GM19372 (cell line): ENCODE data around the gene GRAMD4.

Experiments used
- ATAC-seq: cut with Tn5 transposase; IDR thresholded peaks from one replicate; pipeline ENCODE4 v1.9.1; 2021; ENCODE audit warnings: mild to moderate bottlenecking, low read depth, moderate library complexity; ENCODE audit not compliant: unreplicated experiment

GRAMD4 gene

DNA sequence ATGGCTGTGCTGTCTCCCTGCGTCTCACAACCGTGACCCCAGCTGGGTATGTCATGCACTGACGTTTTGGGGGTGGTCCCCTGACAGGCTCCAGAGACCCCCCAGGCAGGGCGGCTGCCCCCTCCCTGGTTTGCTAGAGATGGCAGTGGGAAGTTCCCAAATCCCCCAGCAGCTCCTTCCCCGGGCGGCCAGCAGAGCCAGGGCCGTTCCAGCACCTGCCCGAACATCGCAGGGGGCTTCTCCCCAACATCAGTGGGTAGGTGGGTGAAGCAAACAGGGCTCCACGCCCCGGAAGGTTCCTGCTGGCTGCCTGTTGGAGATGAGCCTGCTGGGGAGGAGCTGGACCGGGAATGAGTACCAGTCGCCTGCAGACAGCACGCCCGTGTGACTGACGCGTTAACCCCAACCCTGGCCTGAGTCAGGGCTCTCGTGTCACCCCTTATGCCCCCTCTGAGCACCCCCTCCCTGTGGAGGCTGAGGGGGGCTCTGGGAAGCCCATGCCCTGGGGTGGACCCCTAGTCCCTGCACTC lies 45.6 kb downstream of the GRAMD4 start:
- no peak for ATAC-seq

DNA sequence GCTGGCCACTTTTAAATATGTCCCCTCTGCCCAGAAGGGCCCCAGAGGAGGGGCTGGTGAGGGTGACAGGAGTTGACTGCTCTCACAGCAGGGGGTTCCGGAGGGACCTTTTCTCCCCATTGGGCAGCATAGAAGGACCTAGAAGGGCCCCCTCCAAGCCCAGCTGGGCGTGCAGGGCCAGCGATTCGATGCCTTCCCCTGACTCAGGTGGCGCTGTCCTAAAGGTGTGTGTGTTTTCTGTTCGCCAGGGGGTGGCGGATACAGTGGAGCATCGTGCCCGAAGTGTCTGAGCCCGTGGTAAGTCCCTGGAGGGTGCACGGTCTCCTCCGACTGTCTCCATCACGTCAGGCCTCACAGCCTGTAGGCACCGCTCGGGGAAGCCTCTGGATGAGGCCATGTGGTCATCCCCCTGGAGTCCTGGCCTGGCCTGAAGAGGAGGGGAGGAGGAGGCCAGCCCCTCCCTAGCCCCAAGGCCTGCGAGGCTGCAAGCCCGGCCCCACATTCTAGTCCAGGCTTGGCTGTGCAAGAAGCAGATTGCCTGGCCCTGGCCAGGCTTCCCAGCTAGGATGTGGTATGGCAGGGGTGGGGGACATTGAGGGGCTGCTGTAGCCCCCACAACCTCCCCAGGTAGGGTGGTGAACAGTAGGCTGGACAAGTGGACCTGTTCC lies 46.5 kb downstream of the GRAMD4 start:
- no peak for ATAC-seq

DNA sequence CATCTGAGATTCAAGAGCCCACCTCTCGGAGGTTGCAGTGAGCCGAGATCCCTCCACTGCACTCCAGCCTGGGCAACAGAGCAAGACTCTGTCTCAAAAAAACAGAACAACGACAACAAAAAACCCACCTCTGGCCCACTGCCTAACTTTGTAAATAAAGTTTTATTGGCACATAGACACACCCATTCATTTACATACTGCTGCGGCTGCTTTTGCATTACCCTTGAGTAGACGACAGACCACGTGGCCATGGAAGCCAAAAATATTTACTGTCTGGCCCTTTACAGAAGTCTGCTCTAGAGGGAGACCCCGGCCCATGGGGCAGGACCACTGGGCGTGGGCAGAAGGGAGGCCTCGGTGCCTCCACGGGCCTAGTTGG lies 47.0 kb downstream of the GRAMD4 start:
- ATAC-seq, result no peak

DNA sequence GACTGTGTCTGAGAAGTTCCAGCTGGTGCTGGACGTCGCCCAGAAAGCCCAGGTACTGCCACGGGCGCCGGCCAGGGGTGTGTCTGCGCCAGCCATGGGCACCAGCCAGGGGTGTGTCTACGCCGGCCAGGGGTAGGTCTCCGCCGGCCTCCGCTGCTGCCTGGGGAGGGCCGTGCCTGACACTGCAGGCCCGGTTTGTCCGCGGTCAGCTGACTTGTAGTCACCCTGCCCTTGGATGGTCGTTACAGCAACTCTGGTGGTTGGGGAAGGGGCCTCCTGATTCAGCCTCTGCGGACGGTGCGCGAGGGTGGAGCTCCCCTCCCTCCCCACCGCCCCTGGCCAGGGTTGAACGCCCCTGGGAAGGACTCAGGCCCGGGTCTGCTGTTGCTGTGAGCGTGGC lies 47.9 kb downstream of the GRAMD4 start:
- ATAC-seq, result no peak

DNA sequence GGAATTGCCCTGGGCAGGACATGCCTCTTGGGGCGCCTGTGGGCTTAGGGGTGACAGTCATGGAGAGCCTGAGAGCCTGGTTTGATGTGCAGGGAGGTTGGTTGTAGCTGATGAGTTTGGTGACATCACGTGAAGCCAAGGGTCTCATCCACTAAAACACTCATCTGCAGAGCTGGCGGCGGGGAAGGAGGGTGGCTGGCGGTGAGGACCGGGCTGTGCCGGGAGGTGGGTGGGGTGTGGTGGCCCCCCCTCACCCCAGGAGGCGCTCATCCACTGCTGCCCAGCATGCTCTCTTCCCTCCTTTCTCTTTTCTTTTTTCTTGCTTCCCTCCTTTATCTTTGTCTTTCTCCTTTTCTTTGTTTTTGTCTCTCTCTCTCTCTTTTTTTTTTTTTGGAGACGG lies 49.0 kb downstream of the GRAMD4 start:
- ATAC-seq, result no peak

DNA sequence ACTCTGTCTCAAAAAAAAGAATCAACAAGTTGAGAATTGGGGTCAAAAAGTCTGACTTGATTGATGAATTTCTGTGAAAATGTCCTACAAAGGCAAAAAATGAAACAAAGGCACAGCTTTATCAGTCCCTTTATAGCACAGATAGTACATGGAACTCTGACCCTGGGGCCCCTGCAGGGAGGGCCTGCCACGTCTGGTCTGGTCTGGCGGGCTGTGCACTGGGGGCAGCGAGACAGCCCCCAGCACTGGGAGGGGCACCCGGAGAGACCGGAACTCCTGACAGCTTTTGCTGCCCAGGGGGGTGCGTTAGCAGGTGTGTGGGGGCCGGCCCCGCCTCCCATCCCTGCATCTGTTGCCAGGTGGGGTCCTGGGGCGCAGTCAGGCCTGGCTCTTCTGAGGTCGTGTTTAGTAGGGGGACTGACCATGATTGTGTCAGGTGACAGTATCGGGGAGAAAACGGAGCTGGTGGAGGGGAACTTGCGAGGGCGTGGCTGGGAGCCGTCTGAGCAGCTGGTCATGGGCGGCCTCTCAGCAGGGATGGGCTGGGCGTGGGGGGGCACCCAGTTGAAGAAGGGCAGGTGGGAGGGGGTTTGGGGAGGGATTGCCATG lies 51.7 kb downstream of the GRAMD4 start:
- ATAC-seq, result no peak

DNA sequence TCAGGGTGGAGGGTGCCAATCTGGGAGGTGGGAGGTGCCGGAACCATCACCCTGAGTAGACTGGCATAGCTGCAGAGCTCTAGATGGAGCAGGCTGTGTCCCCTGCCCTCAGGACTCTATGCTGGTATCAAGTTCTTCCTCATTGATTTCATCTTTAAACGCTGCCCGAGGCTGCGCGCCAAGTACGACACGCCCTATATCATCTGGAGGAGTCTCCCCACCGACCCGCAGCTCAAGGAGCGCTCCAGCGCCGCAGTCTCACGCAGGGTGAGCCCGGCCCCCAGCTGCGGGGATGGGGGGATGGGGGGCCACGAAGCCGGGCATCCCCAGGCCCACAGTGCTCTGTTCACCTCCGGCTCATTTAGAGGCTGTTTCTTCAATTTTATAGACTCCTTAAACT lies 52.5 kb downstream of the GRAMD4 start:
- no peak for ATAC-seq

DNA sequence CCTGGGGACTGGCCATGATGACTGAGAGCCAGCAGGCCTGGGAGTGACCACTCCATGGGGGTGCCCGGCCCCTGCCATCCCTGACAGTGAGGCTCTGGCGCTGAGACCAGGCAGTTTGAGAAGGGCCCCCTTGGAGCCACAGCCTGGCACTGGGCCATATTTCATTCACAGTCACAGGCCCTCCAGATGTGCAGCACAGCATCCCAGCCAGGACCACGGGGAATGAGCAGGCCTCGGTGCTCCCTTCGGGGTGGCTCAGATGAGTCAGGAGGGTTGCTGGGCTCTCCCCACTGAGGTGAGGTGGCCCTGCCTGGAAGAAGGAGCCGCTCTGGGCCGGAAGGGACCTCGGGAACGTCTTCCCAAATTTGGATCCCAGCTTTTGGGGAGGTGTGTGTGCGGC lies 53.0 kb downstream of the GRAMD4 start:
- no peak for ATAC-seq

DNA sequence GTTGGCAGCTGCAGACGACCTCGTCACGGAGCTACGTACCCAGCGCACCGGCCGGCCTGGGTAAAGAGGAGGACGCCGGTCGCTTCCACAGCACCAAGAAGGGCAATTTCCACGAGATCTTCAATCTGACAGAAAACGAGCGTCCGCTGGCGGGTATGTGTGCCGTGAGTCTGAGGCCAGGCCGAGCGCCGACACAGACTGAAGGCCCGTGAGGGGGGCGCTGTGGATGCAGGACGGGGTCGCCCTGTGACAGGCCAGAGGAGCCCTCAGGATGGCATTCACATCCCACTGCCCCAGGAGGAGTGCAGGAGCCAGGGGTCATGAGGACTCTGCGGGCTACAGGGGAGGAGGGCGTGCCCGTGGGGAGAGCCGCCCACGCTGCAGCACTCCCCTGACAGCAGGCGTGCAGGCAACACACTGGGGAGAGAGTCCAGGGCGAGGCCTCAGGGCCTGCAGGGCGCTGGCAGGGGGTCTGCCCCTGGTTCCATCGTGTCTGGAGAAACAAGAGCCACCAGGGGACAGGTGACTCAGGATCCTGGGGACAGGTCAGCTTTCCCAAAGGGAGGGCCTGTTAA lies 53.6 kb downstream of the GRAMD4 start:
- no peak for ATAC-seq

DNA sequence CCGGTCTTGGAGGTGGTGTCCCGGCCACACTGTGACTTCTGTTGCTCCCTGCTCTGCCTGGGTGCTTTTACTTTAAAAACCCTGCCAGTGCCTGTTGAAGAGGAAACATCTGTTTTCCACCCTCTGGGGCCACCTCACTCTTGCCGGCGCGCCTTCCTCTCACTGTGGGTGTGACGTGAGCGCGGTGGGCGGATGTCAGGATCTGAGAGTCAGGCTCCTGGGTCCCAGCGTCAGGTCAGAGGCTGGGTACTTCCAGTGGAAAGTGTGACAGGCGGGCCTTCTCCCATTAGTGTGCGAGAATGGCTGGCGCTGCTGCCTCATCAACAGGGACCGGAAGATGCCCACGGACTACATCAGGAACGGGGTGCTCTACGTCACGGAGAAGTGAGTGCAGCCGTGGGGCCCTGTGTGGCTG lies 54.2 kb downstream of the GRAMD4 start:
- ATAC-seq, result no peak

DNA sequence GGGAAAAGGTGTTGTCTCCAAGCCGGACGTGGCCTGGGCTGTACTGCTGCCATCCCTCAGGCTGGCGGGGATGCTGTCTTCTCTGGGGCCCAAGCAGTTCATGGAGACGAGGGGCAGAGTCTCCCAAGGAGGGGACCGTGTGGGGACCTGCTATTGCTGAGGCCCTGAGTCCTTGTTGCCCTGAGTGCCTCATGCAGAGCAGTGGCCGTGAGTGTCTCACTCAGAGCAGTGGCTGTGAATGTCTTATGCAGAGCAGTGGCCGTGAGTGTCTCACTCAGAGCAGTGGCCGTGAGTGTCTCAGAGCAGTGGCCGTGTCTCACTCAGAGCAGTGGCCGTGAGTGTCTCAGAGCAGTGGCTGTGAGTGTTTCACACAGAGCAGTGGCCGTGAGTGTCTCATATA lies 54.7 kb downstream of the GRAMD4 start:
- no peak for ATAC-seq

DNA sequence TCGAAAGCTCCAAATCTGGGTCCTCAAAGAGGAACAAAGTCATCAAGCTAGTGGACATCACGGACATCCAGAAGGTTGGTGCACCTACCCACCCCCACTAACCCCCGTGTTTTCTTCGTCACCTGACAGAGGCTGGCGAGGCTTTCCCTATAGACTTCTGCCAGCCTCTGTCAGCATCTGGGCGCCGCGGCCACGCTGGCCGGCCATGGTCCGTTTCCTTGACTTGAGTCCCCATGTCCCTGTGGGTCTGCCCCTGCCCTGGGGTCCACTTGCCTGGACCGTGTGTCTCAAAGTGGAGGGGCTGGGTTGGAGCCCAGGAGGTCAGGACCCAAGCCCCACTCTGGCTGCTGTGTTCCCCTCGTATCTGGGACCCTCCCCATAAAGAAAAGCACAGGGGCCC lies 55.3 kb downstream of the GRAMD4 start:
- ATAC-seq, result no peak

DNA sequence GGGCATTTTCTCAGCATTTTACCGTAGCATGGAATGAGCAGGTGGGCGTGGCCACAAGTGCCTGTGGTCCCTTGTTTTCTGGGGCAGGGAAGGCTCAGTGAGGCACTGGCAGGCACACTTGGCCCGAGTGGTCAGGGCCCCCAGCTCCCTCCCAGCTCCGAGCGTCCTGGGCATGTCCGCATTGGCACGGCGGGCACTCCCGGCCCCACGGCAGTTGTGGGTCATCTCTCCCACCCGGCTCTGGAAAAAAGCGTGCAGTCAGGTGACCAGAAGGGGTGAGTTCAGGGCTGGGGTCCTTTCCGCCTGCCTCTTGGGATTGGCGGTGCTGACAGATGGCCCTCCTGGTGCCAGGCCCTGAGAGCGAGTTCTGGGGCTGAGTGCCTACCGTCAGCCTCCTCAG lies 55.8 kb downstream of the GRAMD4 start:
- ATAC-seq, result no peak

DNA sequence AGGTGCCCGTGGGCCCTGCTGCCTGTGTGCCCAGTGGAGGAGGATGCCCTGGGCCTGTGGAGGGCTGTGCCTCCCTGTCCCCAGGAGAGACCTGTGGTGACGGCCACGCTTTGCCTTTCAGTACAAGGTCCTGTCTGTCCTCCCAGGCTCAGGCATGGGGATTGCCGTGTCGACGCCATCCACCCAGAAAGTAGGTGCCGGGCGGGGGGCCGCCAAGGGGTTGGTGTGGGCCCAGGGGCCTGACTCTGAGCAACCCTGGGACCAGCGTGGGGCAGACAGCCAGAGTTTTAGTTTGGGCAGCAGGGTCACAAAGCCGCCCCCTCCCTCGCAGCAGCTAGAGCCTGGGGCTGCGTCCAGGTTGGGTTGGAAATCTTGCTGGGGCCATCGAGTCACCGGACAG lies 56.3 kb downstream of the GRAMD4 start:
- no peak for ATAC-seq

DNA sequence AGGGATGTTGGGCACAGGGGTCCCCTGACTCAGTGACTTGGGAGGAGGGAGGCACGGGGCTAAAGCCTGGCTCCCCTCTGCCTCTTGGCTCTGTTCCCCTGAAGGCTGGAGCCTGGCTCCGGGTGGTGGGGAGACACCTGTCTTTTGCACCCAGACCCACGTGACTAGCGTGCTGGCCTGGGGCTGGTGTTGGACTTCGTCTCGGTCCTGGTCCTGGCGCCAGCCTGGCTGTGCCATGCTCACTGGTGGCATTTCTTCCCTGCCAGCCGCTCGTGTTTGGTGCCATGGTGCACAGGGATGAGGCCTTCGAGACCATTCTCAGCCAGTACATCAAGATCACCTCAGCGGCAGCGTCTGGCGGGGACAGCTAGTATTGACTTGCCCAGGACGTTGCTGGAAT lies 56.7 kb downstream of the GRAMD4 start:
- ATAC-seq, result no peak

DNA sequence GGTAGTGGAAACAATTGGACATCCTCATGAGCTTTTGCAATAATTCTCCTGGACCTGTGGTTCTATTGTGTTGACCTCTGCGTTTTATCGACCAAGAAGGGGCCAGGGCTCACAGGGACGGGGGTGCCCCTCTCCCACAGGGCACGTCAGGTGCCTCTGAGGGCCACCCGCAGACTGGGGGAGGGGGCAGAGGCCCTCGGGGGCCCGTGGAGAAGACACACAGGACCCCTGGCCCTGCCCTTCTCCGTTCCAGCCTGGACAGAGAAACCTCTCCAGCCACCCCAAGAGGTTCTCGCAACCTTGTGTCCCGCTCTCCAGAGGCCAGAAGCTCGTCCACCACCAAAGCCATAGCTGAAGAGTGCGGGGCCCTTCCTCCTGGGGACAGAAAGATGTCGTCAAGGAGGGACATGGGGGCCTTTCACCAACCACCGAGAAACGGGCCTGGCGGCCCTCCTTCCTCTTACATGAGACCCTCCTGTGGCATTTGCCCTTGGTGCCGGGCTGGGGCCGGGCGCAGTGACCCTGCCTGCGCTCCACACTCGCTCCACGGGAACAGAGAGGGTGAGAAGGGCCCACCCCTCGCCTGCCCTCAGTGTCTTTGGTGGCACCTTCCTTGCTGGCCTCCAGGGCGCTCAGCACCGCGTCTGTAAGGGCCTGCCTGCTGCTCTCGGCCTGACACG lies 57.3 kb downstream of the GRAMD4 start:
- no peak for ATAC-seq

DNA sequence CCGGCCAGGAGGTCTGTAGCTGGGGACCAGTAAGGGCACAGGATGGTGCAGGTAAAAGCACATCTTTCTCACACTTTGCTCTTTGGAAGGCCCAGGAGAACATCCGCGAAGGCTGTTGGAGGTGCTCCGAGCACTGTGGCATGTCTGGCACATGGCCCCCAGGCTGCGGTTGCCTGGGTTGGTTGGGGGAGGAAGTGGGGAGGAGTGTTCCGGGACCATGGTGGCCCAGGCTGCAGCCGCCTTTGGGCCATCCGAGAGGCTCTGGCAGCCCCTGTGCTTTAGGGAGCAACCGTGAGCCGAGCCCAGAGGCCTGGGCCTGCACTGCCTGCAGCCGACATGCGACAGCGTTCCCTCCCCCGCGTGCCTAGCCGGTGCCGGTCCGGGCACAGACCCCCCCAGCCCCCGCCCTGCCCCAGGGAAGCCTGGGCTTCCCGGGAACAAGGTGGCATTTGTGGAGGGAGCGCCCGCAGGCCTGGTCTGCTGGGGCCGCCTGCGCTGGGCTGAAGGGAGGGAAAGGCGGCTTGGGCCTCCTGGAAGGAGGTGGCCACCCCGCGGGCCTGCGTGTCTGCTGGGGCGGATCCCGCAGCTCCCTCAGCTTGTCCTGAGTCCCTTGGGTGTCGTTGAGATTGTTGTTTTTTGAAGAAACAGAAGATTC lies 57.9 kb downstream of the GRAMD4 start:
- ATAC-seq, result no peak

DNA sequence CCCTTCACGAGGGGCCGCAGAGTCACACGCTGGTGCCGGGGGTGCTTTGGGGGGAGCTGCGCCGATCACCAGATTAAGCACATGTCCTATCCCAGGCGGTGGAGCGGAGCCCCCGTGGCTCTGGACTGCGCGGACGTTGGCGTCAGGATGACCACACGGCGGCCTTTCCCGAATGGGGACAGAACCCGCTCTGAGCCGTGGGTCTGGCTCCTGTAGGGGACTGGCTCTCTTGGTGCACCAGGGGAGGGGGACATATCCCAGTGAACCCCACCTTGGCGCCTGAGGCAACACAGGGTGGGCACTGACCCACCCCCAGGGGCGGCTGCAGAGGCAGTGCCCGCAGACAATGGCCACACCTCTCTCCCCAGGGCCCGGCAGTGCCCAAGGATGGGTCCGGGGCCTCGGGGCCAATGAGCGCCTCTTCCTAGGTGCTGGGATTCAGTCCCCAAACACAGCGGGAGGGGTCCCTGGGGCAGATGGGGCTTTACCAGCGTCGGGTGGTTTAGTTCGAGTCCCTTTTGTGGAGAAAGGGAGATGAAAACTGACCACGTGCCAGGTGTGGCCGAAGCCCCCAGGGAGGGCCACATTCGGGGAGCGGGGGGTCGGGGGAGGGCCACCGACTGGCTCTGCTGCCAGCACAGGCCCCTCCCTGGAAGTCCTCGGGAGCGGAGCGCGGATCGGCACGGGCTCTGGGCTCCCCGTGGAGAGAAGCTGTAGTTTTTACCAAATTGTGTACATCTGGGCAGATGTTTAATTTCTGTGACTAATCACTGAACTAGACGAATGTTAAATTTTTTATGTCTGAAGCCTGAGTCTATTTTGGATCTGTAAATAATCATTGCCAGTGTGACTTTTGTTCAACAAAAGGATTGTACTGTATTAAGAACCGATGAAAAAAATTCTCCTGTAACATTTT lies 58.9 kb downstream of the GRAMD4 start:
- no peak for ATAC-seq

DNA sequence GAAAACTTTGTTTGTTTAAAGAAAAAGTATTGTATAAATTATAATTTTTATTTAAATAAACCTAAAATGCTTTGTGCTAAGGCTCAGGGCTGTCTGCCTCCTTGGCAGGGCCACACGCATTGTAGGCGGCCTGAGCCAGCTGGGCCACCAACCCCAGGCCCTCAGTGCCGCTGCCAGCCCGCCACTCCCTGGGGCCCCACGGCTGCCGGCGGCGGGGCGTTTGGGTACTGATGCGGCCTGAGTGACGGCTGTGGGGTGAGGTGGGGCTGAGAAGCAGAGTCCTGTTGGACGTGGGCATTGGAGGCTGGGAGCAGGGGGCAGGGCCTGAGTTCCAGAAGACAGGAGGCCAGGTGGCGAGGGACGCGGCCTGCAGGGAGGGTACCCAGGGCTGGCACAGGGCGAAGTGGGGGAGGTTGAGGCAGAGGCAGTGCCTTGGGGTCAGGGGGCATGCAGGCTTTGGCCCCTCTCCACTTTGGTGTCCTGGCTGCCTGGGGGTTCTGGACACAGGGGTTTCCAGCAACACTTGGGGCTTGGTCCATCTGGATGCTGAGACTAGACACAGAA lies 59.6 kb downstream of the GRAMD4 start:
- ATAC-seq, result no peak

DNA sequence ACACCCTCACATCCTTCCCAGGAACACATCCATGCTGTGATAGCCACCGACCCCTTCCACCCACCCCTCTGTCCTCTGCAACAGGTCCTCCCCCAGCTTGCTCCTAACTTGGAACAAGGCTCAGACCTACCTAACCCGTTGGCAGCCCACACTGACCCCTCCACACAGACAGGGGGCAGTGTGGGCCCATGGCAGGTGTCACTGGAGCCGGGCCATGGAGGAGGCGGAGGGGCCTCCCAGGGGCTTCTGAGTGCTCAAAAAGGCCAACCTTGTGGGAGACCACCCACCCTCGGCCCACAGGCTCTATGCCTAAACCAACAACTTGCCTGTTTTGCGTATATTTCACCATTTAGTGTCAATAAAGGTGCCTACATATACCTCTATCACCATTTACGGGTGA lies 60.8 kb downstream of the GRAMD4 start:
- ATAC-seq, result no peak
